ENCODE results near the gene REEP5. TPM values are rescaled to one million over a fixed set of nuclear protein-coding genes. Genes with fewer than 3 reads are reported as not detected.

REEP5 gene
- polyA plus RNA-seq, 1 donor, result 73.6 TPM

DNA sequence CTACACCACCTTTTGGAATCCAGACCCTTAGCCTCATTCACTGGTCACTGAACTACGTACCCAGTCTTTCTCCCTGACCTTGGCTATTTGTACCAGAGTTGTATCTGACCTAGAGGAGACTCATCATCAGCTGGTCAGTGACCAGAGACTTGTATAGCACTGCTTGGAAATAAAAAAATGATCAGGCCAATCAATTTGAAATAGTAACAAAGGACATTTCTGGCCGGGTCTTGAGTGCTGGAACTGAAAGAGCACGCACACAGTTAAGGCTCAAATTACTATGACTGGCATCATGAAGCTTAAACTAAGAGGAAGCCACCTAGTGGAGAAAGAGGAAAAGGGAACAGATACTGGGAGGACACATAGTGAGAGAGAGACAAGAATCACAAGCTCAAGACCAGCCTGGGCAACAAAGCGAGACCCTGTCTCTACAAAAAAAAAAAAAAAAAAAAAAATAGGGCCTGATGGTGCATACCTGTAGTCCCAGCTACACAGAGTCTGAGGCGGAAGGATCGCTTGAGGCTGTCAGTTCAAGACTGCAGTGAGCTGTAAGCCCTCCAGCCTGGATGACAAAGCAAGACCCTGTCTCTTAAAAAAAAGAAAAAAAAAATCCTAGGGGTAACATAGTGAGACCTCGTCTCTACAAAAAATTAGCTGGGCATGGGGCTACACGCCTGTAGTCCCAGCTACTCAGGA is 73.8 kb downstream of the REEP5 start:
- peak; percentile 29 to 49 for DNase-seq
- H3K9me3 ChIP-seq (ENCODE audit: control insufficient read depth, low read depth, low read length), result no peaks in the 10 kb centered on the region
- H3K36me3 ChIP-seq (ENCODE audit: control insufficient read depth, insufficient read depth, low read length), result no peaks in the 10 kb centered on the region
- H3K27ac ChIP-seq (ENCODE audit: low read length), result no peak overlapping the region
- WGBS (ENCODE audit: insufficient coverage, low lambda C conversion rate), result 8% methylated on average over 2 of the region's 8 CpGs
- H3K4me1 ChIP-seq (ENCODE audit: control insufficient read depth, insufficient read depth, low read length), result no peaks in the 10 kb centered on the region
- H3K4me3 ChIP-seq (ENCODE audit: low read length), result no peak overlapping the region
- H3K27me3 ChIP-seq (ENCODE audit: control insufficient read depth, insufficient read depth, low read length), result no peaks in the 10 kb centered on the region

- no peaks in the 10 kb centered on the region for H3K4me1 ChIP-seq (ENCODE audit: control insufficient read depth, insufficient read depth, low read length)
- no peaks in the 10 kb centered on the region for H3K9me3 ChIP-seq (ENCODE audit: control insufficient read depth, low read depth, low read length)
- H3K27me3 ChIP-seq (ENCODE audit: control insufficient read depth, insufficient read depth, low read length), result no peaks in the 10 kb centered on the region
- H3K27ac ChIP-seq (ENCODE audit: low read length), result no peak overlapping the region
- no peak overlapping the region for H3K4me3 ChIP-seq (ENCODE audit: low read length)
- no peaks in the 10 kb centered on the region for H3K36me3 ChIP-seq (ENCODE audit: control insufficient read depth, insufficient read depth, low read length)
- no peak for DNase-seq
These were observed 74.7 kb downstream of the REEP5 start for GRCh38 chr5:112847306-112847705.

DNA sequence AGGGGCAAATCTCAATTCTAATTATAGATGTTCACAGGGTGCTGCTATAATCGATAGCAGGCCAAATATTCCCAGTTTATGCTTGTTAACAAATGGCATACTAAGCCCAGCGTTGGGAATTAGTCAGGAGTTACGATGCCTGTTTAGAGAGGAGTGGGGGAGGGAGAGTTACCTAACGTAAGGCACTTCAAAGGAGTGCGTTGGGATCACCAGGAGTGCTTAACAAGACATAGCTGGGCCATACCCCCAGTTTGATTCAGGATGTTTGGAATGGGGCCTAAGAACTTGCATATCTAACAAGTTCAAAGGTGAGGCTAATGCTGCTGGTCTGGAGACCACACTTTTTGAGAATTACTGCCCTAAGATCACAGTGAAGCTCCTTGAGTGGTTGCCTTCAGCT is 75.5 kb downstream of the REEP5 start:
- Histone ChIP-seq H3K4me3 (ENCODE audit: low read length) (no peak overlapping the region), H3K27ac (ENCODE audit: low read length) (no peak overlapping the region), H3K9me3 (ENCODE audit: control insufficient read depth, low read depth, low read length) (no peaks in the 10 kb centered on the region), H3K27me3 (ENCODE audit: control insufficient read depth, insufficient read depth, low read length) (no peaks in the 10 kb centered on the region), H3K36me3 (ENCODE audit: control insufficient read depth, insufficient read depth, low read length) (no peaks in the 10 kb centered on the region), H3K4me1 (ENCODE audit: control insufficient read depth, insufficient read depth, low read length) (no peaks in the 10 kb centered on the region)
- DNase-seq, result no peak
- 90% methylated on average over 2 of the region's 5 CpGs for WGBS (ENCODE audit: insufficient coverage, low lambda C conversion rate)

DNA sequence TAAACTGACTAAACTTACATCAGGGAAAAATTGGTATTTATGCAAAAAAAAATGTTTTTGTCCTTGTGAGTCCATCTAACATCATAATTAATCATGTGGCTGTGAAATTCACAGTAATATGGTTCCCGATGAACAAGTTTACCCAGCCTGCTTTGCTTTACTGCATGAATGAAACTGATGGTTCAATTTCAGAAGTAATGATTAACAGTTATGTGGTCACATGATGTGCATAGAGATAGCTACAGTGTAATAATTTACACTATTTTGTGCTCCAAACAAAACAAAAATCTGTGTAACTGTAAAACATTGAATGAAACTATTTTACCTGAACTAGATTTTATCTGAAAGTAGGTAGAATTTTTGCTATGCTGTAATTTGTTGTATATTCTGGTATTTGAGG is 77.5 kb downstream of the REEP5 start:
- no peak overlapping the region for H3K4me3 ChIP-seq (ENCODE audit: low read length)
- H3K36me3 ChIP-seq (ENCODE audit: control insufficient read depth, insufficient read depth, low read length), result peaks cover 2% of the 10 kb centered on the region
- no peaks in the 10 kb centered on the region for H3K4me1 ChIP-seq (ENCODE audit: control insufficient read depth, insufficient read depth, low read length)
- no peak for DNase-seq
- no peaks in the 10 kb centered on the region for H3K9me3 ChIP-seq (ENCODE audit: control insufficient read depth, low read depth, low read length)
- no peaks in the 10 kb centered on the region for H3K27me3 ChIP-seq (ENCODE audit: control insufficient read depth, insufficient read depth, low read length)
- H3K27ac ChIP-seq (ENCODE audit: low read length), result no peak overlapping the region
- no CpG with 5 or more reads among the region's 1 CpG for WGBS (ENCODE audit: insufficient coverage, low lambda C conversion rate)

GRCh38 chr5:112833971-112834370 is 88.1 kb downstream of the REEP5 start:
- no peak overlapping the region for H3K27ac ChIP-seq (ENCODE audit: low read length)
- no peak for DNase-seq
- H3K4me3 ChIP-seq (ENCODE audit: low read length), result no peak overlapping the region
- no peaks in the 10 kb centered on the region for H3K27me3 ChIP-seq (ENCODE audit: control insufficient read depth, insufficient read depth, low read length)
- H3K36me3 ChIP-seq (ENCODE audit: control insufficient read depth, insufficient read depth, low read length), result peaks cover 51% of the 10 kb centered on the region
- H3K9me3 ChIP-seq (ENCODE audit: control insufficient read depth, low read depth, low read length), result no peaks in the 10 kb centered on the region
- H3K4me1 ChIP-seq (ENCODE audit: control insufficient read depth, insufficient read depth, low read length), result no peaks in the 10 kb centered on the region
- 100% methylated on average over 1 of the region's 13 CpGs for WGBS (ENCODE audit: insufficient coverage, low lambda C conversion rate)

GRCh38 chr5:112830378-112830777 is 91.6 kb downstream of the REEP5 start:
- Histone ChIP-seq H3K27ac (ENCODE audit: low read length) (no peak overlapping the region), H3K36me3 (ENCODE audit: control insufficient read depth, insufficient read depth, low read length) (peaks cover 42% of the 10 kb centered on the region), H3K27me3 (ENCODE audit: control insufficient read depth, insufficient read depth, low read length) (no peaks in the 10 kb centered on the region), H3K4me1 (ENCODE audit: control insufficient read depth, insufficient read depth, low read length) (no peaks in the 10 kb centered on the region), H3K9me3 (ENCODE audit: control insufficient read depth, low read depth, low read length) (no peaks in the 10 kb centered on the region), H3K4me3 (ENCODE audit: low read length) (no peak overlapping the region)
- no peak for DNase-seq
- WGBS (ENCODE audit: insufficient coverage, low lambda C conversion rate), result 90% methylated on average over 2 of the region's 2 CpGs

Other genes starting within 250 kb of the REEP5 start
- 33.7 TPM for gene APC, start 184.3 kb downstream of the REEP5 start, polyA plus RNA-seq
- gene SRP19, start 60.9 kb downstream of the REEP5 start, polyA plus RNA-seq, result 71.0 TPM
- gene DCP2, start 54.6 kb upstream of the REEP5 start, polyA plus RNA-seq, result 19.2 TPM

Measured in large intestine (tissue), 3 donors.